OCI-LY1 (cell line): ENCODE data around the gene PPP1R3C.

Experiments used
- H2AFZ ChIP-seq: fragments of 200-600 bp; sonication (generic), shearing (Covaris generic); 2 replicates; pipeline ENCODE4 v1.6.0; 2014; ENCODE audit warnings: antibody characterized with exemption, mild to moderate bottlenecking, low read length
- H3F3A ChIP-seq: fragments of 200-600 bp; sonication (generic), shearing (Covaris generic); 2 replicates; pipeline ENCODE4 v1.6.0; 2014; ENCODE audit warnings: mild to moderate bottlenecking, antibody characterized with exemption, low read length, moderate library complexity; ENCODE audit not compliant: insufficient read depth
- H3K27ac ChIP-seq: fragments of 200-600 bp; sonication (generic); 2 replicates; pipeline ENCODE4 v1.5.1; 2014; ENCODE audit warnings: low read length, mixed run types, mild to moderate bottlenecking, low read depth; ENCODE audit not compliant: poor library complexity, severe bottlenecking
- H3K27me3 ChIP-seq: fragments of 200-600 bp; sonication (generic); 2 replicates; pipeline ENCODE4 v1.6.0; 2014; ENCODE audit warnings: antibody characterized with exemption, mild to moderate bottlenecking, low read length, moderate library complexity; ENCODE audit not compliant: insufficient read depth
- H3K36me3 ChIP-seq: fragments of 200-600 bp; sonication (generic); 2 replicates; pipeline ENCODE4 v1.6.1; 2014; ENCODE audit warnings: mild to moderate bottlenecking, antibody characterized with exemption, low read length, moderate library complexity, mixed read lengths; ENCODE audit not compliant: insufficient read depth
- H3K4me1 ChIP-seq: fragments of 200-600 bp; sonication (generic); 2 replicates; pipeline ENCODE4 v1.5.1; 2014; ENCODE audit warnings: mild to moderate bottlenecking, low read length, moderate library complexity; ENCODE audit not compliant: insufficient read depth, severe bottlenecking
- H3K4me2 ChIP-seq: fragments of 200-600 bp; sonication (generic), shearing (Covaris generic); 2 replicates; pipeline ENCODE4 v1.6.1; 2014; ENCODE audit warnings: low read length
- H3K4me3 ChIP-seq: fragments of 200-600 bp; sonication (generic); 2 replicates; pipeline ENCODE4 v1.5.1; 2014; ENCODE audit warnings: low read length, low read depth, mild to moderate bottlenecking, mixed read lengths; ENCODE audit not compliant: poor library complexity, severe bottlenecking
- H3K79me2 ChIP-seq: fragments of 200-600 bp; shearing (Covaris generic); 2 replicates; pipeline ENCODE4 v1.6.1; 2016; ENCODE audit warnings: mixed run types, low read length, mixed read lengths; ENCODE audit not compliant: insufficient read depth
- H3K9ac ChIP-seq: fragments of 200-600 bp; sonication (generic), shearing (Covaris generic); 2 replicates; pipeline ENCODE4 v1.6.1; 2014; ENCODE audit warnings: mild to moderate bottlenecking, low read length, mixed read lengths
- H3K9me2 ChIP-seq: fragments of 200-600 bp; sonication (generic), shearing (Covaris generic); 2 replicates; pipeline ENCODE4 v1.6.1; 2014; ENCODE audit warnings: low read depth, mild to moderate bottlenecking, low read length, mixed read lengths
- H3K9me3 ChIP-seq: fragments of 200-600 bp; shearing (Covaris generic); 2 replicates; pipeline ENCODE4 v1.6.1; 2014; ENCODE audit warnings: low read length, mixed read lengths
- H4K20me1 ChIP-seq: fragments of 200-600 bp; sonication (generic), shearing (Covaris generic); 2 replicates; pipeline ENCODE4 v1.6.0; 2016; ENCODE audit warnings: mild to moderate bottlenecking, low read length; ENCODE audit not compliant: insufficient read depth
- CTCF ChIP-seq: fragments of 200-600 bp; sonication (generic), shearing (Covaris generic); IDR thresholded peaks from 2 replicates; pipeline ENCODE4 v1.5.1; 2017; ENCODE audit warnings: mild to moderate bottlenecking, antibody characterized with exemption, low read length, moderate library complexity, mixed read lengths
- EZH2 ChIP-seq: fragments of 200-600 bp; sonication (generic), shearing (Covaris generic); IDR thresholded peaks from 2 replicates; pipeline ENCODE4 v1.8.0; 2017; ENCODE audit warnings: borderline replicate concordance, mixed run types, mild to moderate bottlenecking, antibody characterized with exemption, low read length, moderate library complexity, mixed read lengths

PPP1R3C gene

GRCh38 chr10:91582153-91582554 lies 50.7 kb downstream of the PPP1R3C start:
- Histone ChIP-seq H3K4me2 (no peak overlapping the region), H3K4me1 (no peaks in the 10 kb centered on the region), H3K36me3 (no peaks in the 10 kb centered on the region), H3K4me3 (no peak overlapping the region), H3K9me3 (no peaks in the 10 kb centered on the region), H4K20me1 (no peaks in the 10 kb centered on the region), H2AFZ (no peak overlapping the region), H3K79me2 (no peaks in the 10 kb centered on the region), H3F3A (no peaks in the 10 kb centered on the region), H3K27ac (no peak overlapping the region), H3K9me2 (no peaks in the 10 kb centered on the region), H3K27me3 (no peaks in the 10 kb centered on the region), H3K9ac (no peak overlapping the region)
- no peak for TF ChIP-seq CTCF
- no peak for TF ChIP-seq EZH2

- Histone ChIP-seq H3K36me3 (no peaks in the 10 kb centered on the region), H3K9me2 (no peaks in the 10 kb centered on the region), H3K4me2 (no peak overlapping the region), H3K27me3 (no peaks in the 10 kb centered on the region), H3K9me3 (no peaks in the 10 kb centered on the region), H2AFZ (no peak overlapping the region), H3K9ac (no peak overlapping the region), H3K27ac (no peak overlapping the region), H4K20me1 (no peaks in the 10 kb centered on the region), H3K4me1 (no peaks in the 10 kb centered on the region), H3K79me2 (no peaks in the 10 kb centered on the region), H3K4me3 (no peak overlapping the region), H3F3A (no peaks in the 10 kb centered on the region)
- TF ChIP-seq EZH2 (no peak), CTCF (no peak)
Measured at GRCh38 chr10:91579329-91579985, 53.4 kb downstream of the PPP1R3C start.
